Progenitor cell of endocrine pancreas (in vitro differentiated cells): ENCODE results near the gene HSD17B11. TPM values are rescaled to one million over a fixed set of nuclear protein-coding genes. Genes with fewer than 3 reads are reported as not detected.
"Not testable (repeated sequence)": the region's sequence is repeated elsewhere in the genome, so short reads cannot be mapped to it uniquely, and the experiment has no call there.

Experiments
- DNase-seq: peaks from one replicate; pipeline ENCODE4 v3.0.0; 2021; ENCODE audit warnings: low spot score; ENCODE audit not compliant: unreplicated experiment
- H3K27ac Mint-ChIP-seq: 2 replicates; pipeline ENCODE4 v1.8.0; 2021; ENCODE audit warnings: mild to moderate bottlenecking, moderate library complexity, mixed read lengths
- H3K27me3 Mint-ChIP-seq: 2 replicates; pipeline ENCODE4 v1.8.0; 2021; ENCODE audit warnings: mixed read lengths
- H3K36me3 Mint-ChIP-seq: 2 replicates; pipeline ENCODE4 v1.8.0; 2022; ENCODE audit warnings: mixed read lengths; ENCODE audit not compliant: insufficient read depth
- H3K4me1 Mint-ChIP-seq: 2 replicates; pipeline ENCODE4 v1.8.0; 2021; ENCODE audit warnings: low read depth, mixed read lengths
- H3K4me3 Mint-ChIP-seq: 2 replicates; pipeline ENCODE4 v1.8.0; 2021; ENCODE audit warnings: low read depth, mild to moderate bottlenecking, moderate library complexity, mixed read lengths
- H3K9me3 Mint-ChIP-seq: 2 replicates; pipeline ENCODE4 v1.8.0; 2021; ENCODE audit warnings: low read depth, mixed read lengths
- CTCF ChIP-seq: fragments of 200-600 bp; sonication (generic); IDR thresholded peaks from one replicate; pipeline ENCODE4 v1.5.0; 2021; ENCODE audit warnings: antibody characterized with exemption, mild to moderate bottlenecking; ENCODE audit not compliant: unreplicated experiment
- total RNA-seq: library from RNA; stranded (reverse); gene quantifications from 2 replicates; pipeline ENCODE4 v1.2.1, GENCODE V29; 2021

HSD17B11 gene
- total RNA-seq, 1 donor from 2014 or later: 28.2 TPM

GRCh38 chr4:87354168-87355102 is 36.6 kb downstream of the HSD17B11 start:
- H3K27me3 Mint-ChIP-seq: no peaks in the 10 kb centered on the region
- DNase-seq: no peak
- peaks cover 6% of the 10 kb centered on the region for H3K4me1 Mint-ChIP-seq
- H3K36me3 Mint-ChIP-seq: peaks cover 18% of the 10 kb centered on the region
- no peaks in the 10 kb centered on the region for H3K9me3 Mint-ChIP-seq
- no peak overlapping the region for H3K4me3 Mint-ChIP-seq
- TF ChIP-seq CTCF: no peak
- H3K27ac Mint-ChIP-seq: no peak overlapping the region

GRCh38 chr4:87353592-87353991 is 37.4 kb downstream of the HSD17B11 start:
- H3K4me1 Mint-ChIP-seq: peaks cover 6% of the 10 kb centered on the region
- H3K27me3 Mint-ChIP-seq: no peaks in the 10 kb centered on the region
- H3K4me3 Mint-ChIP-seq: no peak overlapping the region
- DNase-seq: no peak
- peak; percentile 64 for TF ChIP-seq CTCF
- H3K36me3 Mint-ChIP-seq: peaks cover 15% of the 10 kb centered on the region
- H3K9me3 Mint-ChIP-seq: no peaks in the 10 kb centered on the region
- H3K27ac Mint-ChIP-seq: no peak overlapping the region

- Mint-ChIP-seq H3K27ac (peak overlapping the region; percentile 8), H3K36me3 (peaks cover 27% of the 10 kb centered on the region), H3K4me1 (peaks cover 2% of the 10 kb centered on the region), H3K9me3 (peaks cover 16% of the 10 kb centered on the region), H3K4me3 (no peak overlapping the region), H3K27me3 (no peaks in the 10 kb centered on the region)
- no peak for DNase-seq
- TF ChIP-seq CTCF: no peak
These were observed 45.8 kb downstream of the HSD17B11 start for GRCh38 chr4:87345139-87345538.

- Mint-ChIP-seq H3K9me3 (peaks cover 16% of the 10 kb centered on the region), H3K4me3 (no peak overlapping the region)
- no peak for TF ChIP-seq CTCF
These were observed 48.1 kb downstream of the HSD17B11 start for GRCh38 chr4:87342872-87343271.

GRCh38 chr4:87341954-87342635 is 48.9 kb downstream of the HSD17B11 start:
- not testable (repeated sequence) for H3K4me3 Mint-ChIP-seq, H3K27ac Mint-ChIP-seq, H3K27me3 Mint-ChIP-seq, DNase-seq, H3K4me1 Mint-ChIP-seq
- Mint-ChIP-seq H3K36me3 (peaks cover 36% of the 10 kb centered on the region), H3K9me3 (peaks cover 16% of the 10 kb centered on the region)

More at GRCh38 chr4:87342872-87343271, 48.1 kb downstream of the HSD17B11 start:
- Mint-ChIP-seq H3K27me3 (no peaks in the 10 kb centered on the region), H3K36me3 (peaks cover 35% of the 10 kb centered on the region), H3K27ac (no peak overlapping the region), H3K4me1 (peaks cover 2% of the 10 kb centered on the region)
- no peak for DNase-seq
